ENCODE results near the gene SSBP1. TPM values are rescaled to one million over a fixed set of nuclear protein-coding genes. Genes with fewer than 3 reads are reported as not detected.

The SSBP1 gene
- total and polyA plus RNA-seq, 4 experiments from 2014 or later: 88.2 to 366 (median 203) TPM

GRCh38 chr7:141708351-141708750 lies 29.8 kb upstream of the SSBP1 start, which contains the start of gene WEE2:
WEE2 (plus strand) TSS chr7:141708353; CDS start chr7:141708759, 406 bp downstream.
- Mint-ChIP-seq H3K4me3 (no peak within 1 kb of the TSS), H3K27ac (no peak within 1 kb of the TSS), H3K36me3 (peaks cover 0 to 8% of the 10 kb centered on the region in 2 donors), H3K27me3 (peaks cover 0 to 2% of the 10 kb centered on the region in 2 donors), H3K9me3 (no peaks in the 10 kb centered on the region), H3K4me1 (peaks cover 0 to 4% (median 2%) of the 10 kb centered on the region in 4 donors)
- Histone ChIP-seq H3K4me1 (ENCODE audit: insufficient read depth, low read length) (no peaks in the 10 kb centered on the region), H3K4me3 (ENCODE audit: low read length in 2 of 2) (no peak within 1 kb of the TSS), H3K36me3 (ENCODE audit: insufficient read depth, low read length) (no peaks in the 10 kb centered on the region), H3K27me3 (ENCODE audit: insufficient read depth, low read length) (no peaks in the 10 kb centered on the region), H3K9me3 (ENCODE audit: control insufficient read depth in 1 of 2, low read length in 2 of 2) (no peaks in the 10 kb centered on the region), H3K27ac (ENCODE audit: low read depth, low read length) (no peak within 1 kb of the TSS)
- DNase-seq: no peak
- CTCF ChIA-PET (ENCODE audit: partially characterized antibody): interaction anchor here (1.1 to 4.9 kb wide), 4 partner anchors 22 to 77 kb away, joined by 3 to 24 read pairs (median 6); partner anchors contain the start of gene SSBP1
- POLR2A ChIA-PET (ENCODE audit: partially characterized antibody): interaction anchor here (1.8 kb wide), 1 partner anchor 30 kb away, joined by 6 read pairs; the partner anchor contains the start of gene SSBP1
- intact Hi-C loops (cut with micrococcal nuclease): loop anchor here (10.0 kb wide), 1 partner anchor 154 kb away; the partner anchor contains the start of gene AGK

GRCh38 chr7:141709318-141709717 lies 28.8 kb upstream of the SSBP1 start:
- no peak overlapping the region for H3K27ac ChIP-seq (ENCODE audit: low read depth, low read length)
- no peak overlapping the region for H3K4me3 ChIP-seq (ENCODE audit: low read length in 2 of 2)
- DNase-seq: no peak
- ChIA-PET CTCF (ENCODE audit: partially characterized antibody) (interaction anchor here (0.9 to 4.9 kb wide), 4 partner anchors 23 to 54 kb away, joined by 3 to 24 read pairs (median 6); partner anchors contain the start of gene SSBP1), POLR2A (ENCODE audit: partially characterized antibody) (interaction anchor here (1.3 to 1.8 kb wide), 2 partner anchors 8 to 29 kb away, joined by 3 to 6 read pairs; partner anchors contain the start of genes DENND11 and SSBP1)
- Mint-ChIP-seq H3K4me1 (peaks cover 0 to 2% (median under 1%) of the 10 kb centered on the region in 4 donors), H3K27me3 (no peaks in the 10 kb centered on the region), H3K36me3 (peaks cover 0 to 8% of the 10 kb centered on the region in 2 donors), H3K4me3 (no peak overlapping the region), H3K27ac (no peak overlapping the region), H3K9me3 (no peaks in the 10 kb centered on the region)
- no peaks in the 10 kb centered on the region for H3K36me3 ChIP-seq (ENCODE audit: insufficient read depth, low read length)
- H3K9me3 ChIP-seq (ENCODE audit: control insufficient read depth in 1 of 2, low read length in 2 of 2): no peaks in the 10 kb centered on the region
- no peaks in the 10 kb centered on the region for H3K4me1 ChIP-seq (ENCODE audit: insufficient read depth, low read length)
- intact Hi-C loops (cut with micrococcal nuclease): loop anchor here (10.0 kb wide), 1 partner anchor 155 kb away; the partner anchor contains the start of gene AGK
- no peaks in the 10 kb centered on the region for H3K27me3 ChIP-seq (ENCODE audit: insufficient read depth, low read length)

- H3K9me3 ChIP-seq (ENCODE audit: control insufficient read depth in 1 of 2, low read length in 2 of 2): no peaks in the 10 kb centered on the region
- no peak overlapping the region for H3K4me3 Mint-ChIP-seq
- ChIA-PET POLR2A (ENCODE audit: partially characterized antibody) (interaction anchor here (1.3 to 1.8 kb wide), 2 partner anchors 9 to 28 kb away, joined by 3 to 6 read pairs; partner anchors contain the start of genes DENND11 and SSBP1), CTCF (ENCODE audit: partially characterized antibody) (interaction anchor here (0.9 to 4.9 kb wide), 3 partner anchors 28 to 54 kb away, joined by 3 to 24 read pairs (median 3); no protein-coding TSS in a partner anchor)
- no peaks in the 10 kb centered on the region for H3K27me3 Mint-ChIP-seq
- H3K27me3 ChIP-seq (ENCODE audit: insufficient read depth, low read length): no peaks in the 10 kb centered on the region
- no peaks in the 10 kb centered on the region for H3K4me1 ChIP-seq (ENCODE audit: insufficient read depth, low read length)
- no peak overlapping the region for H3K27ac Mint-ChIP-seq
- no peak overlapping the region for H3K4me3 ChIP-seq (ENCODE audit: low read length in 2 of 2)
- peaks cover 0 to 8% of the 10 kb centered on the region in 2 donors for H3K36me3 Mint-ChIP-seq
- no peak overlapping the region for H3K27ac ChIP-seq (ENCODE audit: low read depth, low read length)
- intact Hi-C loops (cut with micrococcal nuclease): loop anchor here (10.0 kb wide), 1 partner anchor 155 kb away; the partner anchor contains the start of gene AGK
- no peaks in the 10 kb centered on the region for H3K36me3 ChIP-seq (ENCODE audit: insufficient read depth, low read length)
- no peaks in the 10 kb centered on the region for H3K9me3 Mint-ChIP-seq
- no peak for DNase-seq
- peaks cover 0 to 2% (median under 1%) of the 10 kb centered on the region in 4 donors for H3K4me1 Mint-ChIP-seq
Observed at GRCh38 chr7:141709749-141710148, 28.4 kb upstream of the SSBP1 start.

- no peak for DNase-seq
- intact Hi-C loops (cut with micrococcal nuclease): no loop called here
- Histone ChIP-seq H3K9me3 (ENCODE audit: control insufficient read depth in 1 of 2, low read length in 2 of 2) (no peaks in the 10 kb centered on the region), H3K27ac (ENCODE audit: low read depth, low read length) (no peak overlapping the region), H3K4me1 (ENCODE audit: insufficient read depth, low read length) (no peaks in the 10 kb centered on the region), H3K36me3 (ENCODE audit: insufficient read depth, low read length) (no peaks in the 10 kb centered on the region), H3K27me3 (ENCODE audit: insufficient read depth, low read length) (no peaks in the 10 kb centered on the region), H3K4me3 (ENCODE audit: low read length in 2 of 2) (no peak overlapping the region)
- no peaks in the 10 kb centered on the region for H3K9me3 Mint-ChIP-seq
- H3K4me1 Mint-ChIP-seq: peaks cover 0 to 2% (median under 1%) of the 10 kb centered on the region in 4 donors
- H3K27ac Mint-ChIP-seq: no peak overlapping the region
- ChIA-PET CTCF (ENCODE audit: partially characterized antibody) (interaction anchor here (1.3 to 4.9 kb wide), 2 partner anchors 27 to 55 kb away, joined by 3 to 24 read pairs; no protein-coding TSS in a partner anchor), POLR2A (ENCODE audit: partially characterized antibody) (interaction anchor here (1.3 kb wide), 1 partner anchor 9 kb away, joined by 3 read pairs; the partner anchor contains the start of gene DENND11)
- peaks cover 0 to 8% of the 10 kb centered on the region in 2 donors for H3K36me3 Mint-ChIP-seq
- no peaks in the 10 kb centered on the region for H3K27me3 Mint-ChIP-seq
- H3K4me3 Mint-ChIP-seq: no peak overlapping the region
Observed at GRCh38 chr7:141710301-141710700, 27.9 kb upstream of the SSBP1 start.

GRCh38 chr7:141712603-141713255 lies 25.4 kb upstream of the SSBP1 start:
- POLR2A ChIA-PET (ENCODE audit: partially characterized antibody): interaction anchor here (1.2 kb wide), 1 partner anchor 25 kb away, joined by 5 read pairs; the partner anchor contains the start of gene SSBP1
- no peak overlapping the region for H3K4me3 ChIP-seq (ENCODE audit: low read length in 2 of 2)
- H3K4me1 Mint-ChIP-seq: peaks cover 0 to 2% (median under 1%) of the 10 kb centered on the region in 4 donors
- intact Hi-C loops (cut with micrococcal nuclease): no loop called here
- H3K27me3 Mint-ChIP-seq: no peaks in the 10 kb centered on the region
- H3K36me3 ChIP-seq (ENCODE audit: insufficient read depth, low read length): no peaks in the 10 kb centered on the region
- no peak overlapping the region for H3K4me3 Mint-ChIP-seq
- H3K27ac Mint-ChIP-seq: no peak overlapping the region
- H3K27me3 ChIP-seq (ENCODE audit: insufficient read depth, low read length): no peaks in the 10 kb centered on the region
- no peaks in the 10 kb centered on the region for H3K9me3 ChIP-seq (ENCODE audit: control insufficient read depth in 1 of 2, low read length in 2 of 2)
- no peak for DNase-seq
- no peak overlapping the region for H3K27ac ChIP-seq (ENCODE audit: low read depth, low read length)
- CTCF ChIA-PET (ENCODE audit: partially characterized antibody): interaction anchor here (1.0 to 4.9 kb wide), 2 partner anchors 9 to 57 kb away, joined by 3 to 24 read pairs; no protein-coding TSS in a partner anchor
- peaks cover 0 to 8% of the 10 kb centered on the region in 2 donors for H3K36me3 Mint-ChIP-seq
- no peaks in the 10 kb centered on the region for H3K9me3 Mint-ChIP-seq
- H3K4me1 ChIP-seq (ENCODE audit: insufficient read depth, low read length): no peaks in the 10 kb centered on the region

- ChIA-PET CTCF (ENCODE audit: partially characterized antibody) (interaction anchor here (1.2 kb wide), 1 partner anchor 24 kb away, joined by 4 read pairs; the partner anchor contains the start of gene SSBP1), POLR2A (ENCODE audit: partially characterized antibody) (no interaction called here)
- Mint-ChIP-seq H3K4me3 (no peak overlapping the region), H3K9me3 (no peaks in the 10 kb centered on the region), H3K36me3 (peaks cover 0 to 14% of the 10 kb centered on the region in 2 donors), H3K27ac (no peak overlapping the region), H3K27me3 (no peaks in the 10 kb centered on the region), H3K4me1 (peaks cover 0 to 2% (median under 1%) of the 10 kb centered on the region in 4 donors)
- no peaks in the 10 kb centered on the region for H3K9me3 ChIP-seq (ENCODE audit: control insufficient read depth in 1 of 2, low read length in 2 of 2)
- no peaks in the 10 kb centered on the region for H3K36me3 ChIP-seq (ENCODE audit: insufficient read depth, low read length)
- no peak overlapping the region for H3K27ac ChIP-seq (ENCODE audit: low read depth, low read length)
- no peak for DNase-seq
- intact Hi-C loops (cut with micrococcal nuclease): no loop called here
- H3K4me1 ChIP-seq (ENCODE audit: insufficient read depth, low read length): no peaks in the 10 kb centered on the region
- no peak overlapping the region for H3K4me3 ChIP-seq (ENCODE audit: low read length in 2 of 2)
- H3K27me3 ChIP-seq (ENCODE audit: insufficient read depth, low read length): no peaks in the 10 kb centered on the region
Observed at GRCh38 chr7:141713890-141714289, 24.3 kb upstream of the SSBP1 start.

- Mint-ChIP-seq H3K4me1 (peaks cover 0 to 2% (median under 1%) of the 10 kb centered on the region in 4 donors), H3K4me3 (no peak overlapping the region), H3K36me3 (peaks cover 0 to 14% of the 10 kb centered on the region in 2 donors), H3K27ac (no peak overlapping the region), H3K9me3 (no peaks in the 10 kb centered on the region), H3K27me3 (no peaks in the 10 kb centered on the region)
- no peaks in the 10 kb centered on the region for H3K4me1 ChIP-seq (ENCODE audit: insufficient read depth, low read length)
- H3K9me3 ChIP-seq (ENCODE audit: control insufficient read depth in 1 of 2, low read length in 2 of 2): no peaks in the 10 kb centered on the region
- CTCF ChIA-PET (ENCODE audit: partially characterized antibody): interaction anchor here (1.2 to 1.8 kb wide), 2 partner anchors 11 to 23 kb away, joined by 4 read pairs; partner anchors contain the start of gene SSBP1
- H3K27ac ChIP-seq (ENCODE audit: low read depth, low read length): no peak overlapping the region
- no peak overlapping the region for H3K4me3 ChIP-seq (ENCODE audit: low read length in 2 of 2)
- H3K36me3 ChIP-seq (ENCODE audit: insufficient read depth, low read length): no peaks in the 10 kb centered on the region
- no peaks in the 10 kb centered on the region for H3K27me3 ChIP-seq (ENCODE audit: insufficient read depth, low read length)
- POLR2A ChIA-PET (ENCODE audit: partially characterized antibody): no interaction called here
- no peak for DNase-seq
- intact Hi-C loops (cut with micrococcal nuclease): no loop called here
Observed at GRCh38 chr7:141714571-141714970, 23.6 kb upstream of the SSBP1 start.

Measured in CD4-positive, alpha-beta memory T cell (primary cell).